Lower leg skin (tissue), 4 donors: ENCODE results near the gene TMEM43. TPM values are rescaled to one million over a fixed set of nuclear protein-coding genes. Genes with fewer than 3 reads are reported as not detected.
A peak's percentile ranks its signal among the peaks of the same experiment; 100 is the strongest.

Experiments
- DNase-seq, 2 donors: peaks; one replicate each; pipeline ENCODE4 v3.0.0-alpha.2; 2019; ENCODE audit warnings: low spot score in 2 of 2
- H3K4me3 ChIP-seq: fragments of 200-600 bp; sonication (generic); 2 replicates; pipeline ENCODE4 v1.5.1; 2017; ENCODE audit warnings: mild to moderate bottlenecking, low read depth; ENCODE audit not compliant: poor library complexity, severe bottlenecking
- CTCF ChIP-seq, 3 donors: fragments of 450-650 bp; IDR thresholded peaks; one replicate each; pipeline ENCODE4 v1.5.1; 2016; ENCODE audit warnings: antibody characterized with exemption in 3 of 3, mild to moderate bottlenecking in 3 of 3, moderate library complexity in 2 of 3
- POLR2A ChIP-seq, 2 donors: fragments of 450-650 bp; IDR thresholded peaks; one replicate each; pipeline ENCODE4 v1.6.1; 2016 to 2017; ENCODE audit warnings: antibody characterized with exemption in 2 of 2, mild to moderate bottlenecking in 1 of 2, moderate library complexity in 1 of 2
- WGBS, 2 donors: methylation state at CpG; one replicate each; pipeline ENCODE4 v1.1.5; 2018; 5-methylcytosine and 5-hydroxymethylcytosine counted together
- intact Hi-C: fragments of 100-400 bp; cut with DNase I; formaldehyde crosslinking; loops from one replicate; pipeline ENCODE4 v1.15.0; 2023; ENCODE audit warnings: low total_unique reads
- total RNA-seq, 4 donors: library from RNA; depleted of rRNA; stranded (reverse); fragments of >200 nt; gene quantifications; one replicate each; pipeline ENCODE4 v1.1.0, GENCODE V29; 2016

The TMEM43 gene
- total RNA-seq, 4 donors from 2014 or later, result 184 to 225 (median 202) TPM

- intact Hi-C loops, result loop anchor here (10.0 kb wide), 1 partner anchor 49 kb away; the partner anchor contains the start of genes LSM3 and XPC
- TF ChIP-seq CTCF (IDR thresholded peaks at IDR 0.05) (no peak), POLR2A (IDR thresholded peaks at IDR 0.05) (no peak)
- WGBS, 2 donors, result 21% methylated on average over 11 of the region's 11 CpGs
- peak in 1 of 2 donors; percentile 56 for DNase-seq
- no peak overlapping the region for H3K4me3 ChIP-seq
Observed at GRCh38 chr3:14126017-14126886, 1.4 kb downstream of the TMEM43 start.

- intact Hi-C loops, result loop anchor here (10.0 kb wide), 1 partner anchor 48 kb away; the partner anchor contains the start of genes LSM3 and XPC
- TF ChIP-seq CTCF (IDR thresholded peaks at IDR 0.05) (no peak), POLR2A (IDR thresholded peaks at IDR 0.05) (no peak)
Observed at GRCh38 chr3:14126887-14127505, 2.1 kb downstream of the TMEM43 start.

GRCh38 chr3:14127516-14128161 is 2.8 kb downstream of the TMEM43 start:
- TF ChIP-seq CTCF (IDR thresholded peaks at IDR 0.05) (no peak), POLR2A (IDR thresholded peaks at IDR 0.05) (no peak)
- DNase-seq, result peak; percentile 8 to 65
- no peak overlapping the region for H3K4me3 ChIP-seq
- 84 to 88% methylated on average over 12 of the region's 12 CpGs for WGBS, 2 donors
- intact Hi-C loops, result loop anchor here (10.0 kb wide), 1 partner anchor 47 kb away; the partner anchor contains the start of genes LSM3 and XPC

More at GRCh38 chr3:14126887-14127505, 2.1 kb downstream of the TMEM43 start:
- no peak overlapping the region for H3K4me3 ChIP-seq
- DNase-seq, result peak; percentile 13 to 68
- 64 to 69% methylated on average over 5 of the region's 5 CpGs for WGBS, 2 donors

- H3K4me3 ChIP-seq, result no peak overlapping the region
- DNase-seq, result peak; percentile 3 to 17
- 94 to 98% methylated on average over 5 of the region's 5 CpGs for WGBS, 2 donors
- TF ChIP-seq POLR2A (IDR thresholded peaks at IDR 0.05) (no peak), CTCF (IDR thresholded peaks at IDR 0.05) (no peak)
- intact Hi-C loops, result loop anchor here (10.0 kb wide), 1 partner anchor 46 kb away; the partner anchor contains the start of genes LSM3 and XPC
Observed at GRCh38 chr3:14128724-14129123, 3.9 kb downstream of the TMEM43 start.

GRCh38 chr3:14129296-14129695 is 4.4 kb downstream of the TMEM43 start:
- DNase-seq, result peak; percentile 6 to 36
- intact Hi-C loops, result loop anchor here (10.0 kb wide), 1 partner anchor 46 kb away; the partner anchor contains the start of genes LSM3 and XPC
- 93% methylated on average over 6 of the region's 6 CpGs for WGBS, 2 donors
- H3K4me3 ChIP-seq, result no peak overlapping the region
- no peak for TF ChIP-seq CTCF (IDR thresholded peaks at IDR 0.05)
- no peak for TF ChIP-seq POLR2A (IDR thresholded peaks at IDR 0.05)
